ENCODE results near the gene RPL32.
A peak's percentile ranks its signal among the peaks of the same experiment; 100 is the strongest.
"Not testable (repeated sequence)": the region's sequence is repeated elsewhere in the genome, so short reads cannot be mapped to it uniquely, and the experiment has no call there.

The RPL32 gene

DNA sequence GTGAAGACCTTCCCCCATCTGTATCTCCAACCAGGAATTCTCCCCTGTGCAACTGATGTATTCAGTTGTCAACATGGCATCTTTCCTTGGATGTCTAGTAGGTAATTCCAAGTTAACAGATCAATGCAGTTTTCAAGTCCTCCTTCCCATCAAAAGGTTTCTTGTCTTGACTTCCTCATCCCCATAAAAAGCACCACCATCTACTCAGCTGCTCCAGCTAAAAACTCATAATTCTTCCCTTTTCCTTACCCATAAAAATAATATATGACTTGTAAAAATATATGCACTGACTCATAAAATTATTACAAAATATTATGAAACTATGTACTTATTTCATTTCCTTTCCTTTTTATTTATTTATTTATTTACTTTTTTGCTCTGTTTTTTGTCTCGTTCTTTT, 49.9 kb downstream of the RPL32 start:
- CTCF ChIA-PET: interaction anchor here (0.6 to 0.8 kb wide), 2 partner anchors 31 to 71 kb away, joined by 3 to 4 read pairs; no protein-coding TSS in a partner anchor
- Histone ChIP-seq H3K4me1 (ENCODE audit: control insufficient read depth, insufficient read depth, low read length) (no peaks in the 10 kb centered on the region), H3K4me3 (ENCODE audit: low read depth, low read length) (no peak overlapping the region), H3K27ac (ENCODE audit: extremely low read depth, low read depth, low read length) (no peak overlapping the region), H3K36me3 (ENCODE audit: control insufficient read depth in 2 of 2, insufficient read depth in 1 of 2, low read length in 2 of 2) (no peaks in the 10 kb centered on the region), H3K9me3 (ENCODE audit: control insufficient read depth, insufficient read depth, low read depth, low read length) (no peaks in the 10 kb centered on the region)
- TF ChIP-seq, protein P1, sequence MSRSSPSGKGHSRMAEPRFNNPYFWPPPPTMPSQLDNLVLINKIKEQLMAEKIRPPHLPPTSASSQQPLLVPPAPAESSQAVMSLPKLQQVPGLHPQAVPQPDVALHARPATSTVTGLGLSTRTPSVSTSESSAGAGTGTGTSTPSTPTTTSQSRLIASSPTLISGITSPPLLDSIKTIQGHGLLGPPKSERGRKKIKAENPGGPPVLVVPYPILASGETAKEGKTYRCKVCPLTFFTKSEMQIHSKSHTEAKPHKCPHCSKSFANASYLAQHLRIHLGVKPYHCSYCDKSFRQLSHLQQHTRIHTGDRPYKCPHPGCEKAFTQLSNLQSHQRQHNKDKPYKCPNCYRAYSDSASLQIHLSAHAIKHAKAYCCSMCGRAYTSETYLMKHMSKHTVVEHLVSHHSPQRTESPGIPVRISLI (tag by site-specific recombination; IDR thresholded peaks at IDR 0.05): 0 out of 2 replicates have a peak, but pooled peaks have one; percentile 5
- TF ChIP-seq ZNF768 (tag by site-specific recombination; IDR thresholded peaks at IDR 0.05) (no peak), ZBTB7A (tag by site-specific recombination; IDR thresholded peaks at IDR 0.05; ENCODE audit: low read depth) (no peak)
- POLR2A ChIA-PET: no interaction called here

DNA sequence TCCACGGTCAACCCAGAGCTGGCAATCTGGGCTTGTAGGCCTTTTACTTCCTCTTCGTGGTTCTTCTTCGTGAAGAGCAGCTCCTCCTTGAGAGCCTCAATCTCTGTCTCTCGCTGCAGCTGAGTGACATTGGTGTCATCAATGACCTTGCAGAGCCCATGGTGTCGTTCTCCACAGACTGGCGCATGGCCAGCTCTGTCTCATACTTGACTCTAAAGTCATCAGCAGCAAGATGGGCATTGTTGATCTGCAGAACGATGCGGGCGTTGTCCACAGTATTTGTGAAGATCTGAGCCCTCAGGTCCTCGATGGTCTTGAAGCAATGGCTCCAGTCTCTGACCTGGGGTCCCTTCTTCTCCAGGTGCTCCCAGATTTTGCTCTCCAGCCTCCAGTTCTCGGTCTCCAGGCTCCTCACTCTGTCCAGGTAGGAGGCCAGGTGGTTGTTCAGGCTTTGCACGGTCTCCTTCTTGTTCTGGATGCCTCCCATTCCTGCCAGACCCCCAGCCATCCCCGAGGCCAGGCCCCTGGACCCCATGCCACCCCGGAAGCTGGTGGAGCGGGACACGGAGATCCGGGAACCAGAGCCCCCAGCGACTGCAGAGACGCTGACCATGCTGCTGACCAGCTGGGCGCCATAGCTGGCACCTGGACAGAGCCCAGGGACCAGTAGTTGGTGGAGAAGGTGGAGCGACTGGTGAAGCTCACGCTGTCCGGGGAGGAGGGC, 53.2 kb downstream of the RPL32 start:
- CTCF ChIA-PET: interaction anchor here (0.6 to 3.3 kb wide), 17 partner anchors 10 to 104 kb away, joined by 3 to 12 read pairs (median 5); partner anchors contain the start of gene RPL32
- POLR2A ChIA-PET: not testable (repeated sequence)

DNA sequence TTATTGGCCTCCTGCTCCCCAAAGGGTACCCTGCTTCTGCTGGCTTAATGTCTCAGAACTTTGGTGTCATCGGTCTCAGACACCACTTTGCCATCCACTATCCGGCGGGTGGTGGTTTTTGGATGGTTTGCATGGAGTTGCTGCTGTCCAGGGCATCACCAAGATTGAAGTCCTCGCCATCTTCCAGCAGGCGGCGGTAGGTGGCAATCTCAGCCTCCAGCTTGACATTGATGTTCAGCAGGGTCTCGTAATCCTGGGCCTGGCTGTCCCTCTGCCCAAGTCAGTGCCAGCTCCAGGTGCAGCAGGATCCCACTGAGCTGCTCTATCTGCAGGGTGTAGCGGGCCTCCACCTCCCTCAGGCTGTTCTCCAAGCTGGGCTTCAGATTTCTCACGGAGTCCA, 54.0 kb downstream of the RPL32 start:
- POLR2A ChIA-PET; H3K27ac ChIP-seq (ENCODE audit: extremely low read depth, low read depth, low read length); H3K9me3 ChIP-seq (ENCODE audit: control insufficient read depth, insufficient read depth, low read depth, low read length); H3K4me1 ChIP-seq (ENCODE audit: control insufficient read depth, insufficient read depth, low read length); H3K4me3 ChIP-seq (ENCODE audit: low read depth, low read length); H3K36me3 ChIP-seq (ENCODE audit: control insufficient read depth in 2 of 2, insufficient read depth in 1 of 2, low read length in 2 of 2): not testable (repeated sequence)
- CTCF ChIA-PET: interaction anchor here (0.6 to 3.3 kb wide), 19 partner anchors 9 to 104 kb away, joined by 3 to 12 read pairs (median 4); partner anchors contain the start of gene RPL32

More for the DNA sequence above, 53.2 kb downstream of the RPL32 start:
- not testable (repeated sequence) for H3K36me3 ChIP-seq (ENCODE audit: control insufficient read depth in 2 of 2, insufficient read depth in 1 of 2, low read length in 2 of 2); H3K27ac ChIP-seq (ENCODE audit: extremely low read depth, low read depth, low read length); H3K4me1 ChIP-seq (ENCODE audit: control insufficient read depth, insufficient read depth, low read length); H3K9me3 ChIP-seq (ENCODE audit: control insufficient read depth, insufficient read depth, low read depth, low read length); H3K4me3 ChIP-seq (ENCODE audit: low read depth, low read length)

DNA sequence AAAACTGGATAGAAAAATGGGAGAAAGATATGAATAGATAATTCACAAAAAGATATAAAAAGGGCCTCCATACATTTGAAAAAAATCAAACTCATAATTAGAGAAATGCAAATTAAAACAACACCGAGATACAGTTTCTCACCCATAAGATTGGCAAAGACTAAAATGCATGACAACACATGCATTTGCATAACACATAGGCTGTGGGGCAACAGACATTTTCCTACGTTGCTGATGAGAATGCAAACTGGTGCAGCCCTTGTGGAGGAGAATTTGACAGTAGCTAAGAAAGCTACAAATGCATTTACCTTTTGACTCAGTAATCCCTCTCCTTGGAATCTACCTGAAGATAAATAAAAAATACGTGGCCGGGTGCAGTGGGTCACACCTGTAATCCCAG, 56.3 kb downstream of the RPL32 start:
- H3K4me1 ChIP-seq (ENCODE audit: control insufficient read depth, insufficient read depth, low read length): no peaks in the 10 kb centered on the region
- H3K27ac ChIP-seq (ENCODE audit: extremely low read depth, low read depth, low read length): no peak overlapping the region
- CTCF ChIA-PET: no interaction called here
- H3K9me3 ChIP-seq (ENCODE audit: control insufficient read depth, insufficient read depth, low read depth, low read length): no peaks in the 10 kb centered on the region
- POLR2A ChIA-PET: no interaction called here
- H3K36me3 ChIP-seq (ENCODE audit: control insufficient read depth in 2 of 2, insufficient read depth in 1 of 2, low read length in 2 of 2): no peaks in the 10 kb centered on the region
- no peak overlapping the region for H3K4me3 ChIP-seq (ENCODE audit: low read depth, low read length)
- TF ChIP-seq ZNF558 (tag by site-specific recombination; IDR thresholded peaks at IDR 0.05) (no peak), KLF9 (tag by site-specific recombination; IDR thresholded peaks at IDR 0.05; ENCODE audit: low read depth) (no peak), ZNF24 (tag by site-specific recombination; IDR thresholded peaks at IDR 0.05) (no peak), ZNF501 (tag by site-specific recombination; IDR thresholded peaks at IDR 0.05) (no peak), ZNF433 (tag by site-specific recombination; IDR thresholded peaks at IDR 0.05; ENCODE audit: low read depth) (no peak), ZNF571 (tag by site-specific recombination; IDR thresholded peaks at IDR 0.05) (no peak), ZXDB (tag by site-specific recombination; IDR thresholded peaks at IDR 0.05) (no peak), YY1 (tag by site-specific recombination; IDR thresholded peaks at IDR 0.05) (no peak), ZSCAN23 (tag by site-specific recombination; IDR thresholded peaks at IDR 0.05) (no peak), ZNF843 (tag by site-specific recombination; IDR thresholded peaks at IDR 0.05) (no peak), ZFP37 (tag by site-specific recombination; IDR thresholded peaks at IDR 0.05) (no peak), ZNF670 (tag by site-specific recombination; IDR thresholded peaks at IDR 0.05; ENCODE audit: low read depth) (no peak), ZNF837 (tag by site-specific recombination; IDR thresholded peaks at IDR 0.05) (no peak)
- TF ChIP-seq, protein P2, sequence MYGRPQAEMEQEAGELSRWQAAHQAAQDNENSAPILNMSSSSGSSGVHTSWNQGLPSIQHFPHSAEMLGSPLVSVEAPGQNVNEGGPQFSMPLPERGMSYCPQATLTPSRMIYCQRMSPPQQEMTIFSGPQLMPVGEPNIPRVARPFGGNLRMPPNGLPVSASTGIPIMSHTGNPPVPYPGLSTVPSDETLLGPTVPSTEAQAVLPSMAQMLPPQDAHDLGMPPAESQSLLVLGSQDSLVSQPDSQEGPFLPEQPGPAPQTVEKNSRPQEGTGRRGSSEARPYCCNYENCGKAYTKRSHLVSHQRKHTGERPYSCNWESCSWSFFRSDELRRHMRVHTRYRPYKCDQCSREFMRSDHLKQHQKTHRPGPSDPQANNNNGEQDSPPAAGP (tag by site-specific recombination; IDR thresholded peaks at IDR 0.05): no peak
- TF ChIP-seq, protein P3, sequence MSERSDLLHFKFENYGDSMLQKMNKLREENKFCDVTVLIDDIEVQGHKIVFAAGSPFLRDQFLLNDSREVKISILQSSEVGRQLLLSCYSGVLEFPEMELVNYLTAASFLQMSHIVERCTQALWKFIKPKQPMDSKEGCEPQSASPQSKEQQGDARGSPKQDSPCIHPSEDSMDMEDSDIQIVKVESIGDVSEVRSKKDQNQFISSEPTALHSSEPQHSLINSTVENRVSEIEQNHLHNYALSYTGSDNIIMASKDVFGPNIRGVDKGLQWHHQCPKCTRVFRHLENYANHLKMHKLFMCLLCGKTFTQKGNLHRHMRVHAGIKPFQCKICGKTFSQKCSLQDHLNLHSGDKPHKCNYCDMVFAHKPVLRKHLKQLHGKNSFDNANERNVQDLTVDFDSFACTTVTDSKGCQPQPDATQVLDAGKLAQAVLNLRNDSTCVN (tag by site-specific recombination; optimal IDR thresholded peaks at IDR 0.05): no peak
- TF ChIP-seq, protein P4, sequence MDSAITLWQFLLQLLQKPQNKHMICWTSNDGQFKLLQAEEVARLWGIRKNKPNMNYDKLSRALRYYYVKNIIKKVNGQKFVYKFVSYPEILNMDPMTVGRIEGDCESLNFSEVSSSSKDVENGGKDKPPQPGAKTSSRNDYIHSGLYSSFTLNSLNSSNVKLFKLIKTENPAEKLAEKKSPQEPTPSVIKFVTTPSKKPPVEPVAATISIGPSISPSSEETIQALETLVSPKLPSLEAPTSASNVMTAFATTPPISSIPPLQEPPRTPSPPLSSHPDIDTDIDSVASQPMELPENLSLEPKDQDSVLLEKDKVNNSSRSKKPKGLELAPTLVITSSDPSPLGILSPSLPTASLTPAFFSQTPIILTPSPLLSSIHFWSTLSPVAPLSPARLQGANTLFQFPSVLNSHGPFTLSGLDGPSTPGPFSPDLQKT (IDR thresholded peaks at IDR 0.05; ENCODE audit: borderline replicate concordance, low read depth, low read length): no peak
- TF ChIP-seq, protein P5, sequence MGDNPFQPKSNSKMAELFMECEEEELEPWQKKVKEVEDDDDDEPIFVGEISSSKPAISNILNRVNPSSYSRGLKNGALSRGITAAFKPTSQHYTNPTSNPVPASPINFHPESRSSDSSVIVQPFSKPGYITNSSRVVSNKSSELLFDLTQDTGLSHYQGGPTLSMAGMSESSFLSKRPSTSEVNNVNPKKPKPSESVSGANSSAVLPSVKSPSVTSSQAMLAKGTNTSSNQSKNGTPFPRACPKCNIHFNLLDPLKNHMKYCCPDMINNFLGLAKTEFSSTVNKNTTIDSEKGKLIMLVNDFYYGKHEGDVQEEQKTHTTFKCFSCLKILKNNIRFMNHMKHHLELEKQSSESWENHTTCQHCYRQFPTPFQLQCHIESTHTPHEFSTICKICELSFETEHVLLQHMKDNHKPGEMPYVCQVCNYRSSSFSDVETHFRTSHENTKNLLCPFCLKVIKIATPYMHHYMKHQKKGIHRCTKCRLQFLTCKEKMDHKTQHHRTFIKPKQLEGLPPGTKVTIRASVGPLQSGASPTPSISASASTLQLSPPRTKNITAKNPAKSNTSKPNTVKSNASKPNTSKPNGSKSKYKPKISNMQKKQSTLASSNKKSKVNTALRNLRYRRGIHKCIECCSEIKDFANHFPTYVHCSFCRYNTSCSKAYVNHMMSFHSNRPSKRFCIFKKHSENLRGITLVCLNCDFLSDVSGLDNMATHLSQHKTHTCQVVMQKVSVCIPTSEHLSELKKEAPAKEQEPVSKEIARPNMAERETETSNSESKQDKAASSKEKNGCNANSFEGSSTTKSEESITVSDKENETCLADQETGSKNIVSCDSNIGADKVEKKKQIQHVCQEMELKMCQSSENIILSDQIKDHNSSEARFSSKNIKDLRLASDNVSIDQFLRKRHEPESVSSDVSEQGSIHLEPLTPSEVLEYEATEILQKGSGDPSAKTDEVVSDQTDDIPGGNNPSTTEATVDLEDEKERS (tag by site-specific recombination; IDR thresholded peaks at IDR 0.05): no peak
